WI38 (cell line): ENCODE measurements around the gene LHX2.

Source experiments
- H3K4me3 ChIP-seq: 2 replicates; pipeline ENCODE4 v1.5.1; 2011; ENCODE audit warnings: low read depth, mild to moderate bottlenecking, control low read depth, low read length
- CTCF ChIP-seq: IDR thresholded peaks from 2 replicates; pipeline ENCODE4 v1.5.1; 2012; ENCODE audit warnings: low read depth, mild to moderate bottlenecking, control low read depth, low read length

Gene LHX2

GRCh38 chr9:124044448-124044847 lies 32.9 kb downstream of the LHX2 start:
- no peak overlapping the region for H3K4me3 ChIP-seq
- TF ChIP-seq CTCF = no peak

- peak overlapping the region; percentile 24 for H3K4me3 ChIP-seq
- no peak for TF ChIP-seq CTCF
Measured at GRCh38 chr9:124045076-124045829, 33.7 kb downstream of the LHX2 start.

- TF ChIP-seq CTCF = no peak
Measured at GRCh38 chr9:124045830-124046177, 34.2 kb downstream of the LHX2 start.

GRCh38 chr9:124046189-124046588 lies 34.6 kb downstream of the LHX2 start:
- H3K4me3 ChIP-seq = no peak overlapping the region
- no peak for TF ChIP-seq CTCF

More at GRCh38 chr9:124045830-124046177, 34.2 kb downstream of the LHX2 start:
- peak overlapping the region; percentile 24 for H3K4me3 ChIP-seq

- TF ChIP-seq CTCF = no peak
- H3K4me3 ChIP-seq = no peak overlapping the region
Measured at GRCh38 chr9:124047251-124047672, 35.7 kb downstream of the LHX2 start.

- H3K4me3 ChIP-seq = no peak overlapping the region
- TF ChIP-seq CTCF = no peak
Measured at GRCh38 chr9:124050955-124051354, 39.4 kb downstream of the LHX2 start.

- no peak for TF ChIP-seq CTCF
- H3K4me3 ChIP-seq = no peak overlapping the region
Measured at GRCh38 chr9:124052401-124052800, 40.8 kb downstream of the LHX2 start.
